ENCODE results near the gene SUGCT.

DNA sequence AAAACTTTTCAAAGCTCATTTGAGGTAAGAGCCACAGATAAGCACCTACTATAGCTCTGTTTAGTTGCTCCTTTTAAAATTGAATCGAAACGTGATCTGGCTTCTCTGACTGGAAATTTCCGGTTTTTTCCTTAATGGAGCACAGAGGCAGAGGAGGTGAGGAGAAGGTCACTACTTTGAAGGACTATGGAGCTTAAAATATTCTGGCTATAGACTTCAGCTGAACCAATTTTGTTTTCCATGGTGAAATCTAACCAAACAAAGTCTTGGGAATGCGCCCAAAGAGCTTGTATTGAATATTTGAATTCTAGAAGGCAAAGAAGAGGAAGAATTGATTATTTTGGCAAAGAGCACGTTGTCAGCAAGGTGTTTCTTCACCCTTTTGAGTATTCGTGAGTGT is 711.1 kb downstream of the SUGCT start:
- TF ChIP-seq CREB1 (IDR thresholded peaks at IDR 0.05; ENCODE audit: low read depth) (no peak), TEAD4 (IDR thresholded peaks at IDR 0.05) (no peak), EP300 (IDR thresholded peaks at IDR 0.05; ENCODE audit: borderline replicate concordance) (no peak), YY1 (IDR thresholded peaks at IDR 0.05; ENCODE audit: low read depth) (no peak), FOXM1 (IDR thresholded peaks at IDR 0.05; ENCODE audit: borderline replicate concordance, low read depth) (no peak), RAD21 (IDR thresholded peaks at IDR 0.05; ENCODE audit: low read depth) (no peak), EGR1 (IDR thresholded peaks at IDR 0.05) (no peak)
- TF ChIP-seq, protein P1, sequence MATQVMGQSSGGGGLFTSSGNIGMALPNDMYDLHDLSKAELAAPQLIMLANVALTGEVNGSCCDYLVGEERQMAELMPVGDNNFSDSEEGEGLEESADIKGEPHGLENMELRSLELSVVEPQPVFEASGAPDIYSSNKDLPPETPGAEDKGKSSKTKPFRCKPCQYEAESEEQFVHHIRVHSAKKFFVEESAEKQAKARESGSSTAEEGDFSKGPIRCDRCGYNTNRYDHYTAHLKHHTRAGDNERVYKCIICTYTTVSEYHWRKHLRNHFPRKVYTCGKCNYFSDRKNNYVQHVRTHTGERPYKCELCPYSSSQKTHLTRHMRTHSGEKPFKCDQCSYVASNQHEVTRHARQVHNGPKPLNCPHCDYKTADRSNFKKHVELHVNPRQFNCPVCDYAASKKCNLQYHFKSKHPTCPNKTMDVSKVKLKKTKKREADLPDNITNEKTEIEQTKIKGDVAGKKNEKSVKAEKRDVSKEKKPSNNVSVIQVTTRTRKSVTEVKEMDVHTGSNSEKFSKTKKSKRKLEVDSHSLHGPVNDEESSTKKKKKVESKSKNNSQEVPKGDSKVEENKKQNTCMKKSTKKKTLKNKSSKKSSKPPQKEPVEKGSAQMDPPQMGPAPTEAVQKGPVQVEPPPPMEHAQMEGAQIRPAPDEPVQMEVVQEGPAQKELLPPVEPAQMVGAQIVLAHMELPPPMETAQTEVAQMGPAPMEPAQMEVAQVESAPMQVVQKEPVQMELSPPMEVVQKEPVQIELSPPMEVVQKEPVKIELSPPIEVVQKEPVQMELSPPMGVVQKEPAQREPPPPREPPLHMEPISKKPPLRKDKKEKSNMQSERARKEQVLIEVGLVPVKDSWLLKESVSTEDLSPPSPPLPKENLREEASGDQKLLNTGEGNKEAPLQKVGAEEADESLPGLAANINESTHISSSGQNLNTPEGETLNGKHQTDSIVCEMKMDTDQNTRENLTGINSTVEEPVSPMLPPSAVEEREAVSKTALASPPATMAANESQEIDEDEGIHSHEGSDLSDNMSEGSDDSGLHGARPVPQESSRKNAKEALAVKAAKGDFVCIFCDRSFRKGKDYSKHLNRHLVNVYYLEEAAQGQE (IDR thresholded peaks at IDR 0.05; ENCODE audit: low read depth) = no peak
- TF ChIP-seq, protein P2, sequence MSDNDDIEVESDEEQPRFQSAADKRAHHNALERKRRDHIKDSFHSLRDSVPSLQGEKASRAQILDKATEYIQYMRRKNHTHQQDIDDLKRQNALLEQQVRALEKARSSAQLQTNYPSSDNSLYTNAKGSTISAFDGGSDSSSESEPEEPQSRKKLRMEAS (IDR thresholded peaks at IDR 0.05) = no peak

Measured in Ishikawa (cell line).